Loucy (cell line): ENCODE results near the gene TUBB4B.
A peak's percentile ranks its signal among the peaks of the same experiment; 100 is the strongest.
"Not testable (repeated sequence)": the region's sequence is repeated elsewhere in the genome, so short reads cannot be mapped to it uniquely, and the experiment has no call there.

Experiments
- H2AFZ ChIP-seq: fragments of 200-600 bp; sonication (generic); 2 replicates; pipeline ENCODE4 v1.6.0; 2016; ENCODE audit warnings: antibody characterized with exemption, mild to moderate bottlenecking, low read length, moderate library complexity
- H3F3A ChIP-seq: fragments of 200-600 bp; 2 replicates; pipeline ENCODE4 v1.6.0; 2016; ENCODE audit warnings: antibody characterized with exemption, low read depth, mild to moderate bottlenecking
- H3K27me3 ChIP-seq: fragments of 200-600 bp; sonication (generic); 2 replicates; pipeline ENCODE4 v1.6.1; 2014; ENCODE audit warnings: low read length, mild to moderate bottlenecking; ENCODE audit not compliant: insufficient read depth, poor library complexity, severe bottlenecking
- H3K36me3 ChIP-seq: fragments of 200-600 bp; sonication (generic); 2 replicates; pipeline ENCODE4 v1.6.1; 2016; ENCODE audit warnings: low read length; ENCODE audit not compliant: insufficient read depth
- H3K4me1 ChIP-seq: fragments of 200-600 bp; sonication (generic); 2 replicates; pipeline ENCODE4 v1.5.1; 2014; ENCODE audit warnings: low read length, mild to moderate bottlenecking; ENCODE audit not compliant: insufficient read depth, poor library complexity, severe bottlenecking
- H3K4me2 ChIP-seq: fragments of 200-600 bp; sonication (generic); 2 replicates; pipeline ENCODE4 v1.6.0; 2014; ENCODE audit warnings: antibody characterized with exemption, low read length, low read depth, mild to moderate bottlenecking; ENCODE audit not compliant: poor library complexity, severe bottlenecking
- H3K4me3 ChIP-seq: fragments of 200-600 bp; sonication (generic); 2 replicates; pipeline ENCODE4 v1.5.1; 2014; ENCODE audit warnings: low read length, mild to moderate bottlenecking, mixed read lengths; ENCODE audit not compliant: poor library complexity, severe bottlenecking
- H3K79me2 ChIP-seq: fragments of 200-600 bp; sonication (generic); 2 replicates; pipeline ENCODE4 v1.6.1; 2014; ENCODE audit warnings: low read length; ENCODE audit not compliant: insufficient read depth
- H3K9ac ChIP-seq: fragments of 200-600 bp; sonication (generic); 2 replicates; pipeline ENCODE4 v1.6.0; 2014; ENCODE audit warnings: mild to moderate bottlenecking, low read depth, low read length, moderate library complexity; ENCODE audit not compliant: poor library complexity, severe bottlenecking
- H3K9me2 ChIP-seq: fragments of 200-600 bp; sonication (generic); replicated peaks from 2 replicates; pipeline ENCODE4 v1.6.1; 2016; ENCODE audit warnings: low read depth, low read length, mixed read lengths
- H3K9me3 ChIP-seq: fragments of 200-600 bp; sonication (generic); 2 replicates; pipeline ENCODE4 v1.6.1; 2014; ENCODE audit warnings: mild to moderate bottlenecking, antibody characterized with exemption, low read length, low read depth; ENCODE audit not compliant: insufficient read depth
- H4K20me1 ChIP-seq: fragments of 200-600 bp; sonication (generic); 2 replicates; pipeline ENCODE4 v1.6.0; 2014; ENCODE audit warnings: antibody characterized with exemption, low read length, mild to moderate bottlenecking; ENCODE audit not compliant: insufficient read depth, poor library complexity, severe bottlenecking
- EZH2phosphoT487 ChIP-seq: fragments of 200-600 bp; IDR thresholded peaks from 2 replicates; pipeline ENCODE4 v1.6.1; 2018; ENCODE audit warnings: antibody characterized with exemption, mild to moderate bottlenecking, moderate library complexity, borderline replicate concordance
- TF ChIP-seq, protein P1 (sequence below): fragments of 200-600 bp; sonication (generic); conservative IDR thresholded peaks from 2 replicates; pipeline ENCODE4 v1.5.1; 2014; ENCODE audit warnings: mild to moderate bottlenecking, antibody characterized with exemption, low read length

The TUBB4B gene

DNA sequence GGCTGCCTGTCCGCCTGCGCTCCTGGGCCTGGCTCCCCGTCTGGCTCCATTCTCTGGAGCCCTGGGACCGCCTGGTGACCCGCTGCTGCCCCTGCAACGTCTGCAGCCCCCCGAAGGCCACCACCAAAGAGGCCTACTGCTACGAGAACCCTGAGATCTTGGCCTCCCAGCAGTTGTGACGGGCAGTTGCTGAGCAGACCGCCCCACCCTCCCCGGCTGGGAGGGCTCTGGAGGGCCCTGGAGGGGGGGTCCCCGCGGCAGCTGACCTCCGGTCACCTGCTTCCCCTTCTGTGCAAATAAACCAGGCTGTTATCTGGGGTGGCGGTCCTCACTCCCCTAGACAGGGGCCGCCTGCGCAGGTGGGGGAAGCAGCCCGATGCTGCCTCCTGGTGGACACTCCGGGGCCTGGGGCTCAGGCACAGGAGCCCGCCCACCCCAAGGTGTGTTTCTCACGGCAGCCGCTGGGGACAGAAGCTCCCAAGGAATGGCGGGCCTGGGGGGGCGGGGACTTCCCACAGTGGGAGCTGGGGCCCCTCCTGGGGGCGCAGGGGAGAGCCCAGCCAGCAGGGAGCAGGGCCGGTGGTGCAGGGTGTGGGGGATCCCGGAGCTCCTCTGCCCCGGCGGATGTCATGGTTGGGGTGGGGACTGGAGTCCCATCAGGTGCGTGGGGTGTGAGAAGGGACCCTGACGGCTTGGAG, 4.7 kb upstream of the TUBB4B start:
- Histone ChIP-seq H3K36me3 (no peaks in the 10 kb centered on the region), H3K27me3 (no peaks in the 10 kb centered on the region), H3K9me2 (no peaks in the 10 kb centered on the region), H3K4me1 (peaks cover 25% of the 10 kb centered on the region), H2AFZ (no peak overlapping the region), H3F3A (0 out of 2 replicates have a peak, but pooled peaks cover 6% of the 10 kb centered on the region), H3K4me2 (peak overlapping the region; percentile 75), H3K9ac (peak overlapping the region; percentile 55), H3K79me2 (peaks cover 25% of the 10 kb centered on the region; the same call in 1 of the 2 replicates), H4K20me1 (no peaks in the 10 kb centered on the region), H3K4me3 (peak overlapping the region; percentile 57), H3K9me3 (no peaks in the 10 kb centered on the region)
- TF ChIP-seq EZH2phosphoT487 = no peak
- TF ChIP-seq, protein P1, sequence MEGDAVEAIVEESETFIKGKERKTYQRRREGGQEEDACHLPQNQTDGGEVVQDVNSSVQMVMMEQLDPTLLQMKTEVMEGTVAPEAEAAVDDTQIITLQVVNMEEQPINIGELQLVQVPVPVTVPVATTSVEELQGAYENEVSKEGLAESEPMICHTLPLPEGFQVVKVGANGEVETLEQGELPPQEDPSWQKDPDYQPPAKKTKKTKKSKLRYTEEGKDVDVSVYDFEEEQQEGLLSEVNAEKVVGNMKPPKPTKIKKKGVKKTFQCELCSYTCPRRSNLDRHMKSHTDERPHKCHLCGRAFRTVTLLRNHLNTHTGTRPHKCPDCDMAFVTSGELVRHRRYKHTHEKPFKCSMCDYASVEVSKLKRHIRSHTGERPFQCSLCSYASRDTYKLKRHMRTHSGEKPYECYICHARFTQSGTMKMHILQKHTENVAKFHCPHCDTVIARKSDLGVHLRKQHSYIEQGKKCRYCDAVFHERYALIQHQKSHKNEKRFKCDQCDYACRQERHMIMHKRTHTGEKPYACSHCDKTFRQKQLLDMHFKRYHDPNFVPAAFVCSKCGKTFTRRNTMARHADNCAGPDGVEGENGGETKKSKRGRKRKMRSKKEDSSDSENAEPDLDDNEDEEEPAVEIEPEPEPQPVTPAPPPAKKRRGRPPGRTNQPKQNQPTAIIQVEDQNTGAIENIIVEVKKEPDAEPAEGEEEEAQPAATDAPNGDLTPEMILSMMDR = peak; percentile 96

DNA sequence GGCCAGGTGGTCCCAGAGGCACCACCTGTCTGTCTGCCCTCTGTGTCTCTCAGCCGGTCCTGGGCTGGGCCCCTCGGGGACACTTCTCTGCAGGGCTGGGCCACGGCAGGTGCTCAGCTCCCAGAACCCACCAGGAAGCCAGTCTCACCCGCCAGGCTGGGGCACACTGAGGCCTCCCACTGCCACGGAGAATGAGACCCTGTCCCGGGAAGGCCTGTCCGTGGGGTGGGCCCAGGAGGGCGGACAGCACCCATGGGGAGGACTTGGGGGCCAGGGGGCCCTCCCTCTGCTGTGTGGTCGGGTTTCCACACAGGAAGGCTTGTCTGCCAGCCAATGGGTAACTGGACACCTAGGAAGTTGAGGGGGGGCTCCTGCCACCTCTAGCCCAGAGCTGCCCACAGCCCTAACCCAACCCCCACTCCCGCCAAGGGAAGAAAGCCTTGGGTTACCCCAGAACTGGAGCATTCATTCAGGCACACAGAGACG, 4.1 kb upstream of the TUBB4B start:
- peaks cover 25% of the 10 kb centered on the region for H3K4me1 ChIP-seq
- peaks cover 2% of the 10 kb centered on the region; the same call in 1 of the 2 replicates for H3K36me3 ChIP-seq
- peak overlapping the region; percentile 57 for H3K4me3 ChIP-seq
- H3K9me2 ChIP-seq = no peaks in the 10 kb centered on the region
- H3K27me3 ChIP-seq = no peaks in the 10 kb centered on the region
- H4K20me1 ChIP-seq = peaks cover 4% of the 10 kb centered on the region
- H3K9ac ChIP-seq = peak overlapping the region; percentile 55
- H3K9me3 ChIP-seq = no peaks in the 10 kb centered on the region
- no peak for TF ChIP-seq EZH2phosphoT487
- TF ChIP-seq, protein P1 = no peak
- peak overlapping the region; percentile 75 for H3K4me2 ChIP-seq
- no peak overlapping the region for H2AFZ ChIP-seq
- H3K79me2 ChIP-seq = peaks cover 30% of the 10 kb centered on the region
- H3F3A ChIP-seq = 0 out of 2 replicates have a peak, but pooled peaks cover 6% of the 10 kb centered on the region

DNA sequence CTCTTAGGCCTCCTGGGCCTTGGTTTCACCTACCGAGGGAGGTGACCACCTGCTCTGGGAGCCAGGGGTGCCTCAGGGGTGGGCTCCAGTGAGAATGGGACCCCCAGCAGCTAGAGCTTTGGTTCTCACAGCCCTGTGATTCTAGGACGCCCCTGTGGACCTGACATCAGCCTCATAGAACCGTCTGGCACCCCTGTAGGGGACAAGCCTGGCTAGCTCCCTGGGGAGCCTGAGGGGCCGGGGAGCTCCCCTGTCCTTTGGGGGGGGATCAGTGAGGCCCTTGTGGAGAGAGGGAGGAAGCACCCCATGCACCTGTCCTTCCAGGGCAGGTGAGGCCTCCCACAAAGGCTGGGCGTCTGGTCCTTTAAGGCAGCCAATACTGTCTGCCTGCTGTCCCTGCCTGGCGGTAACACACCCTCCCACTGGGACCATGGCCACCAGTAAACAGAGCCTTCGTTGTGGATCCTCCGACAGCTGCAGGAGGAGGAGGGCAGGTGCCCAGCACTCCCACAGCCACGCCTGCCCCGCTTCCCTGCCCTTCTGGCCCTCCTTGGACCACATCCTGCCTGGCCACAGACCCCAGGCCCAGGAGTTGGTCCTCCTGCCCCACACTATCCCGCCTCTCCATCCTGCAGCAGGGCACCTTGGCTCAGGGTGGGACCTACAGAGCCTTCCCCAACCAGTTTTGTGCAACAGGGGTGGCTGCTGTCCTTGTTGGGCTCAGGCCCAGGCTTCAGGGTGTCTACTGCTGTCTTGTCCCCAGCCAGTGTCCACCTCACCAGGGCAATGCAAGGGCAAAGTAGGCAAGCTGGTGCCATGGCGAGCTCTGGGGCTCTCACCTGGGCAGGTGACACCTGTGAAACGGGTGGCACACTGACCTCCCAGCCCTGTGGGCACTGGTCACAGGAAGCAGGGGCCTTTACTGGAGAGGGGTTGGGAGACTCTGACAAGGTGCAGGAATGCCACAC, 3.0 kb upstream of the TUBB4B start:
- H4K20me1 ChIP-seq = peaks cover 15% of the 10 kb centered on the region
- H3K79me2 ChIP-seq = peaks cover 41% of the 10 kb centered on the region
- H3K27me3 ChIP-seq = no peaks in the 10 kb centered on the region
- H3K4me1 ChIP-seq = peaks cover 32% of the 10 kb centered on the region
- no peaks in the 10 kb centered on the region for H3K9me3 ChIP-seq
- peak overlapping the region; percentile 55 for H3K9ac ChIP-seq
- H3F3A ChIP-seq = 0 out of 2 replicates have a peak, but pooled peaks cover 6% of the 10 kb centered on the region
- peaks cover 13% of the 10 kb centered on the region; the same call in 1 of the 2 replicates for H3K36me3 ChIP-seq
- TF ChIP-seq EZH2phosphoT487 = no peak
- TF ChIP-seq, protein P1 = no peak
- no peak overlapping the region for H3K4me3 ChIP-seq
- no peaks in the 10 kb centered on the region for H3K9me2 ChIP-seq
- peak overlapping the region; percentile 75 for H3K4me2 ChIP-seq
- H2AFZ ChIP-seq = no peak overlapping the region

GRCh38 chr9:137239541-137240200, 1.4 kb upstream of the TUBB4B start:
- not testable (repeated sequence) for H3K27me3 ChIP-seq, H3F3A ChIP-seq, H3K9me2 ChIP-seq, H3K9me3 ChIP-seq
- peaks cover 21% of the 10 kb centered on the region; the same call in 1 of the 2 replicates for H3K36me3 ChIP-seq
- peaks cover 24% of the 10 kb centered on the region for H4K20me1 ChIP-seq
- peaks cover 51% of the 10 kb centered on the region for H3K79me2 ChIP-seq
- H2AFZ ChIP-seq = peak overlapping the region; percentile 90
- H3K4me3 ChIP-seq = peak overlapping the region; percentile 79
- H3K4me1 ChIP-seq = peaks cover 40% of the 10 kb centered on the region
- H3K9ac ChIP-seq = peak overlapping the region; percentile 87
- peak overlapping the region; percentile 75 for H3K4me2 ChIP-seq
